Activated naive CD8-positive, alpha-beta T cell (primary cell): Measurements from ENCODE around the gene ENDOD1.

ENCODE experiments used
- H3K27ac Mint-ChIP-seq: one replicate; pipeline ENCODE4 v1.8.0; 2021; ENCODE audit warnings: mixed read lengths
- H3K27me3 Mint-ChIP-seq: one replicate; pipeline ENCODE4 v1.8.0; 2021; ENCODE audit warnings: mixed read lengths
- H3K36me3 Mint-ChIP-seq: one replicate; pipeline ENCODE4 v1.8.0; 2021; ENCODE audit warnings: mixed read lengths
- H3K4me1 Mint-ChIP-seq: one replicate; pipeline ENCODE4 v1.8.0; 2021; ENCODE audit warnings: low read depth, mixed read lengths
- H3K4me3 Mint-ChIP-seq: one replicate; pipeline ENCODE4 v1.8.0; 2021; ENCODE audit warnings: mild to moderate bottlenecking, mixed read lengths
- H3K9me3 Mint-ChIP-seq: one replicate; pipeline ENCODE4 v1.8.0; 2021; ENCODE audit warnings: low read depth, mixed read lengths

ENDOD1 gene

GRCh38 chr11:95067039-95067840 is 22.4 kb upstream of the ENDOD1 start:
- H3K4me1 Mint-ChIP-seq, result peaks cover 27% of the 10 kb centered on the region
- H3K9me3 Mint-ChIP-seq, result no peaks in the 10 kb centered on the region
- H3K27ac Mint-ChIP-seq, result peak overlapping the region; percentile 98
- H3K27me3 Mint-ChIP-seq, result no peaks in the 10 kb centered on the region
- H3K36me3 Mint-ChIP-seq, result peaks cover 2% of the 10 kb centered on the region
- peak overlapping the region; percentile 98 for H3K4me3 Mint-ChIP-seq

- no peaks in the 10 kb centered on the region for H3K27me3 Mint-ChIP-seq
- H3K36me3 Mint-ChIP-seq, result peaks cover 5% of the 10 kb centered on the region
- H3K27ac Mint-ChIP-seq, result peak overlapping the region; percentile 98
- no peaks in the 10 kb centered on the region for H3K9me3 Mint-ChIP-seq
- H3K4me1 Mint-ChIP-seq, result peaks cover 31% of the 10 kb centered on the region
- peak overlapping the region; percentile 98 for H3K4me3 Mint-ChIP-seq
These were observed 21.8 kb upstream of the ENDOD1 start for GRCh38 chr11:95067841-95068219.

GRCh38 chr11:95068549-95068948 is 21.1 kb upstream of the ENDOD1 start:
- Mint-ChIP-seq H3K4me3 (peak overlapping the region; percentile 98), H3K9me3 (no peaks in the 10 kb centered on the region), H3K27me3 (no peaks in the 10 kb centered on the region), H3K27ac (peak overlapping the region; percentile 98), H3K4me1 (peaks cover 34% of the 10 kb centered on the region), H3K36me3 (peaks cover 9% of the 10 kb centered on the region)

- no peak overlapping the region for H3K27ac Mint-ChIP-seq
- peaks cover 34% of the 10 kb centered on the region for H3K4me1 Mint-ChIP-seq
- peak overlapping the region; percentile 48 for H3K4me3 Mint-ChIP-seq
- no peaks in the 10 kb centered on the region for H3K9me3 Mint-ChIP-seq
- H3K27me3 Mint-ChIP-seq, result no peaks in the 10 kb centered on the region
- peaks cover 9% of the 10 kb centered on the region for H3K36me3 Mint-ChIP-seq
These were observed 19.2 kb upstream of the ENDOD1 start for GRCh38 chr11:95070471-95070870.

GRCh38 chr11:95072948-95073347 is 16.7 kb upstream of the ENDOD1 start:
- Mint-ChIP-seq H3K27ac (peak overlapping the region; percentile 61), H3K9me3 (no peaks in the 10 kb centered on the region), H3K27me3 (no peaks in the 10 kb centered on the region), H3K36me3 (peaks cover 9% of the 10 kb centered on the region), H3K4me3 (no peak overlapping the region), H3K4me1 (peaks cover 28% of the 10 kb centered on the region)

GRCh38 chr11:95074792-95075563 is 14.7 kb upstream of the ENDOD1 start:
- Mint-ChIP-seq H3K36me3 (peaks cover 7% of the 10 kb centered on the region), H3K27ac (no peak overlapping the region), H3K9me3 (no peaks in the 10 kb centered on the region), H3K4me3 (no peak overlapping the region), H3K27me3 (no peaks in the 10 kb centered on the region), H3K4me1 (peaks cover 22% of the 10 kb centered on the region)

GRCh38 chr11:95076416-95076815 is 13.2 kb upstream of the ENDOD1 start:
- Mint-ChIP-seq H3K27ac (no peak overlapping the region), H3K4me3 (no peak overlapping the region), H3K36me3 (peaks cover 7% of the 10 kb centered on the region), H3K9me3 (no peaks in the 10 kb centered on the region), H3K27me3 (no peaks in the 10 kb centered on the region), H3K4me1 (peaks cover 10% of the 10 kb centered on the region)

GRCh38 chr11:95076981-95077380 is 12.7 kb upstream of the ENDOD1 start:
- no peak overlapping the region for H3K4me3 Mint-ChIP-seq
- H3K27me3 Mint-ChIP-seq, result no peaks in the 10 kb centered on the region
- no peak overlapping the region for H3K27ac Mint-ChIP-seq
- H3K4me1 Mint-ChIP-seq, result peaks cover 6% of the 10 kb centered on the region
- no peaks in the 10 kb centered on the region for H3K9me3 Mint-ChIP-seq
- peaks cover 7% of the 10 kb centered on the region for H3K36me3 Mint-ChIP-seq

GRCh38 chr11:95078526-95078925 is 11.1 kb upstream of the ENDOD1 start:
- no peaks in the 10 kb centered on the region for H3K4me1 Mint-ChIP-seq
- H3K36me3 Mint-ChIP-seq, result no peaks in the 10 kb centered on the region
- H3K9me3 Mint-ChIP-seq, result no peaks in the 10 kb centered on the region
- no peaks in the 10 kb centered on the region for H3K27me3 Mint-ChIP-seq
- H3K4me3 Mint-ChIP-seq, result no peak overlapping the region
- no peak overlapping the region for H3K27ac Mint-ChIP-seq

- no peak overlapping the region for H3K4me3 Mint-ChIP-seq
- H3K4me1 Mint-ChIP-seq, result peaks cover 13% of the 10 kb centered on the region
- H3K27me3 Mint-ChIP-seq, result no peaks in the 10 kb centered on the region
These were observed 8.6 kb upstream of the ENDOD1 start for GRCh38 chr11:95081010-95081409.

GRCh38 chr11:95081412-95081811 is 8.2 kb upstream of the ENDOD1 start:
- H3K27me3 Mint-ChIP-seq, result no peaks in the 10 kb centered on the region
- no peak overlapping the region for H3K27ac Mint-ChIP-seq
- no peaks in the 10 kb centered on the region for H3K9me3 Mint-ChIP-seq
- no peaks in the 10 kb centered on the region for H3K36me3 Mint-ChIP-seq
- H3K4me1 Mint-ChIP-seq, result peaks cover 13% of the 10 kb centered on the region
- no peak overlapping the region for H3K4me3 Mint-ChIP-seq

More at GRCh38 chr11:95081010-95081409, 8.6 kb upstream of the ENDOD1 start:
- no peaks in the 10 kb centered on the region for H3K9me3 Mint-ChIP-seq
- no peak overlapping the region for H3K27ac Mint-ChIP-seq
- H3K36me3 Mint-ChIP-seq, result no peaks in the 10 kb centered on the region

- Mint-ChIP-seq H3K9me3 (no peaks in the 10 kb centered on the region), H3K36me3 (no peaks in the 10 kb centered on the region), H3K27ac (peak overlapping the region; percentile 34), H3K27me3 (no peaks in the 10 kb centered on the region), H3K4me1 (peaks cover 15% of the 10 kb centered on the region), H3K4me3 (no peak overlapping the region)
These were observed 7.1 kb upstream of the ENDOD1 start for GRCh38 chr11:95082576-95083001.

GRCh38 chr11:95084509-95084908 is 5.1 kb upstream of the ENDOD1 start:
- H3K27me3 Mint-ChIP-seq, result no peaks in the 10 kb centered on the region

GRCh38 chr11:95085117-95085816 is 4.4 kb upstream of the ENDOD1 start:
- H3K4me3 Mint-ChIP-seq, result no peak overlapping the region
- H3K4me1 Mint-ChIP-seq, result peaks cover 29% of the 10 kb centered on the region
- no peaks in the 10 kb centered on the region for H3K36me3 Mint-ChIP-seq
- H3K27ac Mint-ChIP-seq, result no peak overlapping the region
- H3K9me3 Mint-ChIP-seq, result no peaks in the 10 kb centered on the region
- H3K27me3 Mint-ChIP-seq, result no peaks in the 10 kb centered on the region

More at GRCh38 chr11:95084509-95084908, 5.1 kb upstream of the ENDOD1 start:
- Mint-ChIP-seq H3K9me3 (no peaks in the 10 kb centered on the region), H3K4me1 (peaks cover 28% of the 10 kb centered on the region), H3K36me3 (no peaks in the 10 kb centered on the region), H3K4me3 (no peak overlapping the region), H3K27ac (peak overlapping the region; percentile 87)

GRCh38 chr11:95086151-95086550 is 3.5 kb upstream of the ENDOD1 start:
- H3K4me1 Mint-ChIP-seq, result peaks cover 38% of the 10 kb centered on the region
- H3K36me3 Mint-ChIP-seq, result no peaks in the 10 kb centered on the region
- no peaks in the 10 kb centered on the region for H3K27me3 Mint-ChIP-seq
- H3K9me3 Mint-ChIP-seq, result no peaks in the 10 kb centered on the region
- no peak overlapping the region for H3K4me3 Mint-ChIP-seq
- H3K27ac Mint-ChIP-seq, result peak overlapping the region; percentile 47
